DMS 273 (cell line): ENCODE results near the gene RCOR3.
A peak's percentile ranks its signal among the peaks of the same experiment; 100 is the strongest.

Experiments used
- DNase-seq: peaks from one replicate; lab custom pipeline; 2025; ENCODE audit not compliant: unreplicated experiment; lab: John Stamatoyannopoulos, UW

RCOR3 gene

GRCh38 chr1:211324992-211325775 is 66.0 kb downstream of the RCOR3 start:
- DNase-seq, result no peak

GRCh38 chr1:211326140-211326527 is 67.0 kb downstream of the RCOR3 start:
- no peak for DNase-seq

- DNase-seq, result peak; percentile 78
These were observed 67.6 kb downstream of the RCOR3 start, which contains the start of gene TRAF5 for GRCh38 chr1:211326528-211327345. TSS of gene TRAF5 (plus strand) at chr1:211326833. CDS start at chr1:211353240, 26,407 bp downstream.

- peak; percentile 78 for DNase-seq
These were observed 68.3 kb downstream of the RCOR3 start for GRCh38 chr1:211327346-211327921.

- peak; percentile 47 for DNase-seq
These were observed 69.0 kb downstream of the RCOR3 start for GRCh38 chr1:211328084-211328694.

GRCh38 chr1:211328866-211329475 is 69.8 kb downstream of the RCOR3 start:
- peak; percentile 87 for DNase-seq

- DNase-seq, result peak; percentile 36
These were observed 70.6 kb downstream of the RCOR3 start for GRCh38 chr1:211329764-211330201.

GRCh38 chr1:211330282-211330936 is 71.2 kb downstream of the RCOR3 start:
- no peak for DNase-seq

GRCh38 chr1:211331011-211331709 is 72.0 kb downstream of the RCOR3 start:
- DNase-seq, result no peak

GRCh38 chr1:211332036-211332616 is 73.0 kb downstream of the RCOR3 start:
- peak; percentile 54 for DNase-seq

- no peak for DNase-seq
These were observed 73.7 kb downstream of the RCOR3 start for GRCh38 chr1:211332830-211333229.

- no peak for DNase-seq
These were observed 74.7 kb downstream of the RCOR3 start for GRCh38 chr1:211333906-211334305.

GRCh38 chr1:211334986-211335385 is 75.8 kb downstream of the RCOR3 start:
- DNase-seq, result no peak

GRCh38 chr1:211335522-211336157 is 76.5 kb downstream of the RCOR3 start:
- DNase-seq, result no peak

GRCh38 chr1:211336161-211336560 is 77.0 kb downstream of the RCOR3 start:
- no peak for DNase-seq

GRCh38 chr1:211336775-211337174 is 77.6 kb downstream of the RCOR3 start:
- DNase-seq, result no peak

GRCh38 chr1:211337430-211338223 is 78.5 kb downstream of the RCOR3 start:
- no peak for DNase-seq

GRCh38 chr1:211338224-211338620 is 79.1 kb downstream of the RCOR3 start:
- DNase-seq, result no peak
